DMS 273 (cell line): Measurements from ENCODE around the gene FAM120B.
A peak's percentile ranks its signal among the peaks of the same experiment; 100 is the strongest.

ENCODE experiments used
- DNase-seq: peaks from one replicate; lab custom pipeline; 2025; ENCODE audit not compliant: unreplicated experiment; lab: John Stamatoyannopoulos, UW

FAM120B gene

GRCh38 chr6:170286246-170286933 lies 20.2 kb upstream of the FAM120B start:
- peak; percentile 60 for DNase-seq

DNA sequence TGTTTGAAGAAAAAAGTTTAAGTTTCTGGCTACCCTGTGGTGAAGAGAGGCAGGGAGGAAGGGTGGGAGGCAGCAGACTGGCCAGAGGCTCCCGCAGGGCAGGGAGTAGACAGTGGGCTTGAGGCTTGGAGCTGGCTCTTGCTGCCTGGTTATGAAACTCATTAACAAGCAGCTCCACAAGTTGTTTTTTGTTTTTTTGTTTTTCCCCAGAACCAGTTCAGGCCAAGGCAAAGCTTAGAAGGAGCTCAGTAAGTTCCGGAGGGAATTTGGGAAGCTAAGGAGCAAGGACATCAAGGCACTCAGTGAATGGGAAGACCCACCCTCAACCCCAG lies 19.7 kb upstream of the FAM120B start:
- DNase-seq = no peak

GRCh38 chr6:170287371-170287876 lies 19.1 kb upstream of the FAM120B start:
- no peak for DNase-seq

DNA sequence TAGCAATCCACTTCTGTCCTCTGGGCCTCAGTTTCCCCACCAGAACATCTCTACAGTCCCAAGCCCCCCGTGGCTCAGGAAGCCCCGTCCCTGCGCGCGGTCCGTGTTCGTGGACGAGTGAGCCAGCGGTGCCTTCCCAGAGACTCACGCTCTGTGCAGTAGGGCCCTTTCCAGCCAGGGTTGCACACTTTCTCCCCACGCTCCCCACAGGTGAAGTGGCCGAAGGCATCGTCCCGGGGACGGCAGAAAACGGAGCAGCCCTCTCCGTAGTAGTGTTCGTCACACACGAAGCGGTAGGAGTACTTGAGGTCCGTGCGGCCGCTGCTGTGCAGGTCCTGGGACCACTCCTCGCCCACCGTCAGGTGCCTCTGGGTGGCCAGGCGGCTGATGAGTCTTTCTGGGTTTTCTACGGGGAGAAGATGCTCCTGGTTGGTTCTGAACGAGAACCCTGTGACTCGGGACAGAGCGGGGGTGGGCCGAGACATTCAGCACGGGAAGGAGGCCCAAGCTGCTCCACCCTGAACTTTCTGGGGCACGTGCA lies 18.4 kb upstream of the FAM120B start:
- DNase-seq = no peak

DNA sequence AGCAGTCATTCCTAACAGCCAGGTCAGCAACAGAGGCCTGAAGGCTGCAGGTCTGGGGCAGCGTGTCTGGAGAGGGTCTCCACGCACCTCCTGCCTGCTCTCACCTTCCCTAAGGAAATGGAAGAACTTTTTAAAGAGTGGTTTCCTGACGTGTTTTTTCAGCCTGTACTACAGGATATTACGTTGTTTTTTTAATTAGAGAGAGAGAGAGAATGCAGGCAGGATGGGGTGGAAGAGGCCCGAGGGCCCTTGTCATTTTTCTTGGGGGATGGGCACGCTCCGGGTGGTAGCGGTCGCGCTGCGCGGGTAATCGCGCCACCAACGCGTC lies 17.7 kb upstream of the FAM120B start:
- DNase-seq = no peak

- DNase-seq = no peak
Measured at GRCh38 chr6:170289180-170289931, 17.2 kb upstream of the FAM120B start.

- no peak for DNase-seq
Measured at GRCh38 chr6:170289951-170290295, 16.6 kb upstream of the FAM120B start.

DNA sequence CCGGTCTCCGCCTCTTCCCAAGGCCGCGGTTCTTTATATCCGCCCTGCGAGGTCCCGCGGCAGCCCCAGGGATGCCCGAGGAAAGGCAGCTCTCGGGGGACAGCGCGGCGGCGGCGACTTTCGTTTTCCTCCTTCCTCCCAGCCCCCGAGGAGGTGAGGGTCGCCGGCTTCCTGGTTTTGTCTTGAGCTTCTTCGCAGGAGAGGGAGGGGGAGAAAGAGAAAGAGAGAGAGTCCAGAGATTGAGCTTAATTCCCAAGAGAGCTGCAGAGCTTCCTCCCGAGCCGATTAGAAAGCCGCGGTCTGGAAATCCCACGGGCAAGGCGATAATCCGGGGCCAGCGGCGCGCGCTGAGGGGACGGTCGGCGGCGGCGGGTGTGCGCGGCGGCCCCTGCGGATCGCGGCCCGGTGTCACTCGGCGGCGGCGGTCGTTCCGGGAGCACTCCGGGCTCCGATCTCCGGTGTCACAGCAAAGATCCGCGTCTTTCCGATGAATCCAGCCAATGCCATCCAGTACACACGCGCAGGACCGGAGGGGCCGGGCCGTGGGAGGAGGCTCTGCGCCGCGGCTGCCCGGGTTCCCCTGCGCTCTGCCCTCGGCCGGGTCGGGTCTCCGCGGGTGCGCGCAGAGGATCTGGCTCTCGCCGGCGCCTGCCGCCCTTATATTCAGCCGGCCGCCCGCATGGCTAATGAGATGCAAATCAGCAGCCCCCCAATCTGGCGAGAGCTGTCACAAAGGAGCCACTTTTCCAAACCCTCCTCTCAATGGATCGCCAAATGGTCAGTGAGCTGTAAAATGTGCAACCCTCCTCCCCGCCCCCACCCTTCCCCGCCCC lies 16.0 kb upstream of the FAM120B start, which contains the start of gene DLL1:
TSS of gene DLL1 (minus strand) at position 783 of the 833 bp plus-strand sequence. CDS start 939 bp downstream, outside the sequence.
- peak; percentile 79 for DNase-seq

- DNase-seq = peak; percentile 85
Measured at GRCh38 chr6:170291271-170292110, 15.1 kb upstream of the FAM120B start.

GRCh38 chr6:170292111-170292406 lies 14.5 kb upstream of the FAM120B start:
- no peak for DNase-seq

GRCh38 chr6:170292407-170293158 lies 14.0 kb upstream of the FAM120B start:
- peak; percentile 65 for DNase-seq

DNA sequence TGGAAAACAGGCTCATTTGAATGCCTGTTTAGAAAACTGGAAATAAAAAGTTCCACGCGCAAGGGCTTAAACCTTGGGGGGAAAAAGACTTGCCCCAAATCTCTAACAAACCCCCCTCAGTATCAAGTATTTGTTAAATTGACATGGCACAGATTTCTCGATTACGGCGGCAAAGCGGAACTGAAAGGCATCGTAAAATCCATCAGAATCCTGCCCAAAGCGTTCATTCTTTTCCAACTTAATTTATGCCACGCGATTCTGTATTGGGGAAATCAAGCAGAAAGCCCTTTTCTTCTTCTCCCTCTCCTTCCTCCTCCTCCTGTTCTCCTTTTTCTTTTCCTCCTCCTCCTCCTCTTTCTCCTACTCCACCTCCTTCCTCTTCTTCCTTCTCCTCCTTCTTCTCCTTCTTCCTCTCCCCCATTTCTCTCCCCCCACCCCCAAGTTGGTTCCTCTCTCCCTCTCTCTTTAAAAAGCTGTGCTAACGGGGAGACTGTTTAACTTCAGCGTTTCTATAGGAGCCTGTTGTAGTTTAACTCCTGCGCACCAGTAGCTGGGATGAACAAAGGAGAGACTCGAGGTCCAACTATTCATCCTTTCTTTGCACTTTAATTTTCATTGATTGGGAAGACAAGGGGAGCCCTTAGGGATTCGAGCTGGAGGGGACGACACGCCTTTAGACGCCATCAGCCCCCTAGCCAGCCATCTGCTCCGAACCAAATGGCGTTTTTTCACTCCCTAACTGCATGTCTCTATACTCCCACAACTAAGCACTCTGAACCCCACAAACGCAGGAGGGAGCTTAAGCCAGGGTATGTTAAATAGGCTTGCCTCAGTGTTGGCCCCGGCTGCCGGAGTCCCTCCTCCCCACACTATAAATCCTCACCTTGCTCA lies 13.0 kb upstream of the FAM120B start:
- peak; percentile 41 for DNase-seq

DNA sequence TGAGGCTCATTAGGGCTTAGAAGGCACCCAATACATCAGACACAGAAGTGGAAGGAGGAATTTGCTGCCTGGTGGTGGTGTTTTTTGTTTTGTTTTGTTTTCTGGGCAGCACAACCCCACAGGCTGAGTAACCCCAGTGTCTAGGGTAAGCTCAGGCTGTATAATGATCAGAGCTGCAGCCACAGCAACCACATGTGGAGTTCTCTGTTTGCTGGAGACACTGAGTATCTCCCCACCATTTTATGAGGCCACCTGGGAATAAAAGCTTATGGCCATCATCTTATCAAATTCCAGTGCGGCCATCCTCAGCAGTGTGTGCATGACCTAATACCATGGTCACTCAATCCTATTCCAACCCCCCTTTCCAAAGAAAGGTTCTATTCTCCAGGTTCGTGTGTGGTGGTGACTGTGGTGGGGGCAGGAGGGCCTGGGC lies 12.2 kb upstream of the FAM120B start:
- peak; percentile 47 for DNase-seq

- peak; percentile 70 for DNase-seq
Measured at GRCh38 chr6:170294813-170295509, 11.6 kb upstream of the FAM120B start.

- DNase-seq = peak; percentile 77
Measured at GRCh38 chr6:170295510-170296422, 10.8 kb upstream of the FAM120B start.

- peak; percentile 31 for DNase-seq
Measured at GRCh38 chr6:170296423-170296745, 10.2 kb upstream of the FAM120B start.

GRCh38 chr6:170296746-170297575 lies 9.6 kb upstream of the FAM120B start:
- DNase-seq = peak; percentile 53
